ENCODE results near the gene CYP2A13.
A peak's percentile ranks its signal among the peaks of the same experiment; 100 is the strongest.
"Not testable (repeated sequence)": the region's sequence is repeated elsewhere in the genome, so short reads cannot be mapped to it uniquely, and the experiment has no call there.

The CYP2A13 gene

GRCh38 chr19:41085748-41086415 lies 2.4 kb upstream of the CYP2A13 start:
- no peak for DNase-seq (ENCODE audit: low read depth, low spot score)
- Histone ChIP-seq H3K9me3 (ENCODE audit: low read depth, low read length) (no peaks in the 10 kb centered on the region), H3K9ac (ENCODE audit: insufficient read length) (no peak overlapping the region), H3K36me3 (ENCODE audit: insufficient read depth, low read length) (no peaks in the 10 kb centered on the region), H3K27ac (no peak overlapping the region), H3K4me3 (no peak overlapping the region)
- no peak for TF ChIP-seq EZH2 (IDR thresholded peaks at IDR 0.05)
- no peak for TF ChIP-seq POLR2AphosphoS5 (IDR thresholded peaks at IDR 0.05; ENCODE audit: borderline replicate concordance, low read depth, low read length)

GRCh38 chr19:41089959-41090358 lies 1.7 kb downstream of the CYP2A13 start:
- no peak for DNase-seq (ENCODE audit: low read depth, low spot score)
- TF ChIP-seq POLR2AphosphoS5 (IDR thresholded peaks at IDR 0.05; ENCODE audit: borderline replicate concordance, low read depth, low read length) (no peak), FOXP2 (optimal IDR thresholded peaks at IDR 0.05; ENCODE audit: control extremely low read depth, extremely low read length, insufficient read depth) (no peak), EZH2 (IDR thresholded peaks at IDR 0.05) (no peak)
- no peak overlapping the region for H3K27ac ChIP-seq
- H3K9ac ChIP-seq (ENCODE audit: insufficient read length): no peak overlapping the region
- H3K4me3 ChIP-seq: no peak overlapping the region
- H3K9me3 ChIP-seq (ENCODE audit: low read depth, low read length): no peaks in the 10 kb centered on the region
- no peaks in the 10 kb centered on the region for H3K36me3 ChIP-seq (ENCODE audit: insufficient read depth, low read length)

GRCh38 chr19:41095703-41096102 lies 7.5 kb downstream of the CYP2A13 start:
- TF ChIP-seq EZH2 (IDR thresholded peaks at IDR 0.05) (no peak), POLR2AphosphoS5 (IDR thresholded peaks at IDR 0.05; ENCODE audit: borderline replicate concordance, low read depth, low read length) (no peak), FOXP2 (optimal IDR thresholded peaks at IDR 0.05; ENCODE audit: control extremely low read depth, extremely low read length, insufficient read depth) (no peak)
- no peak for DNase-seq (ENCODE audit: low read depth, low spot score)
- H3K4me3 ChIP-seq: no peak overlapping the region
- H3K36me3 ChIP-seq (ENCODE audit: insufficient read depth, low read length): no peaks in the 10 kb centered on the region
- H3K27ac ChIP-seq: no peak overlapping the region
- no peaks in the 10 kb centered on the region for H3K9me3 ChIP-seq (ENCODE audit: low read depth, low read length)
- no peak overlapping the region for H3K9ac ChIP-seq (ENCODE audit: insufficient read length)

- H3K4me3 ChIP-seq: no peak overlapping the region
- TF ChIP-seq EZH2 (IDR thresholded peaks at IDR 0.05): no peak
- TF ChIP-seq FOXP2 (optimal IDR thresholded peaks at IDR 0.05; ENCODE audit: control extremely low read depth, extremely low read length, insufficient read depth): no peak
- no peak for TF ChIP-seq POLR2AphosphoS5 (IDR thresholded peaks at IDR 0.05; ENCODE audit: borderline replicate concordance, low read depth, low read length)
- no peak overlapping the region for H3K9ac ChIP-seq (ENCODE audit: insufficient read length)
- no peak for DNase-seq (ENCODE audit: low read depth, low spot score)
- no peaks in the 10 kb centered on the region for H3K9me3 ChIP-seq (ENCODE audit: low read depth, low read length)
- no peak overlapping the region for H3K27ac ChIP-seq
- H3K36me3 ChIP-seq (ENCODE audit: insufficient read depth, low read length): no peaks in the 10 kb centered on the region
Measured at GRCh38 chr19:41096353-41096752, 8.1 kb downstream of the CYP2A13 start.

- Histone ChIP-seq H3K9ac (ENCODE audit: insufficient read length) (no peak overlapping the region), H3K27ac (no peak overlapping the region), H3K9me3 (ENCODE audit: low read depth, low read length) (no peaks in the 10 kb centered on the region), H3K36me3 (ENCODE audit: insufficient read depth, low read length) (no peaks in the 10 kb centered on the region), H3K4me3 (no peak overlapping the region)
- TF ChIP-seq FOXP2 (optimal IDR thresholded peaks at IDR 0.05; ENCODE audit: control extremely low read depth, extremely low read length, insufficient read depth) (no peak), POLR2AphosphoS5 (IDR thresholded peaks at IDR 0.05; ENCODE audit: borderline replicate concordance, low read depth, low read length) (no peak), EZH2 (IDR thresholded peaks at IDR 0.05) (no peak)
- no peak for DNase-seq (ENCODE audit: low read depth, low spot score)
Measured at GRCh38 chr19:41097302-41097701, 9.1 kb downstream of the CYP2A13 start.

GRCh38 chr19:41098762-41099161 lies 10.5 kb downstream of the CYP2A13 start:
- TF ChIP-seq EZH2 (IDR thresholded peaks at IDR 0.05) (no peak), FOXP2 (optimal IDR thresholded peaks at IDR 0.05; ENCODE audit: control extremely low read depth, extremely low read length, insufficient read depth) (no peak), POLR2AphosphoS5 (IDR thresholded peaks at IDR 0.05; ENCODE audit: borderline replicate concordance, low read depth, low read length) (no peak)
- no peak overlapping the region for H3K27ac ChIP-seq
- H3K36me3 ChIP-seq (ENCODE audit: insufficient read depth, low read length): no peaks in the 10 kb centered on the region
- H3K4me3 ChIP-seq: no peak overlapping the region
- DNase-seq (ENCODE audit: low read depth, low spot score): no peak
- no peaks in the 10 kb centered on the region for H3K9me3 ChIP-seq (ENCODE audit: low read depth, low read length)
- no peak overlapping the region for H3K9ac ChIP-seq (ENCODE audit: insufficient read length)

GRCh38 chr19:41102210-41102609 lies 14.0 kb downstream of the CYP2A13 start:
- not testable (repeated sequence) for H3K9me3 ChIP-seq (ENCODE audit: low read depth, low read length); H3K9ac ChIP-seq (ENCODE audit: insufficient read length); DNase-seq (ENCODE audit: low read depth, low spot score); H3K4me3 ChIP-seq; H3K27ac ChIP-seq; H3K36me3 ChIP-seq (ENCODE audit: insufficient read depth, low read length)

GRCh38 chr19:41106177-41106576 lies 17.9 kb downstream of the CYP2A13 start:
- no peak for DNase-seq (ENCODE audit: low read depth, low spot score)
- no peaks in the 10 kb centered on the region for H3K9me3 ChIP-seq (ENCODE audit: low read depth, low read length)
- TF ChIP-seq FOXP2 (optimal IDR thresholded peaks at IDR 0.05; ENCODE audit: control extremely low read depth, extremely low read length, insufficient read depth): no peak
- no peak for TF ChIP-seq POLR2AphosphoS5 (IDR thresholded peaks at IDR 0.05; ENCODE audit: borderline replicate concordance, low read depth, low read length)
- no peak for TF ChIP-seq EZH2 (IDR thresholded peaks at IDR 0.05)
- no peak overlapping the region for H3K4me3 ChIP-seq
- no peak overlapping the region for H3K9ac ChIP-seq (ENCODE audit: insufficient read length)
- H3K27ac ChIP-seq: no peak overlapping the region
- no peaks in the 10 kb centered on the region for H3K36me3 ChIP-seq (ENCODE audit: insufficient read depth, low read length)

GRCh38 chr19:41111296-41111695 lies 23.0 kb downstream of the CYP2A13 start:
- H3K4me3 ChIP-seq: no peak overlapping the region
- H3K36me3 ChIP-seq (ENCODE audit: insufficient read depth, low read length): no peaks in the 10 kb centered on the region
- no peak for DNase-seq (ENCODE audit: low read depth, low spot score)
- H3K9me3 ChIP-seq (ENCODE audit: low read depth, low read length): no peaks in the 10 kb centered on the region
- no peak overlapping the region for H3K9ac ChIP-seq (ENCODE audit: insufficient read length)
- H3K27ac ChIP-seq: peak overlapping the region; percentile 98
- TF ChIP-seq POLR2AphosphoS5 (IDR thresholded peaks at IDR 0.05; ENCODE audit: borderline replicate concordance, low read depth, low read length) (no peak), EZH2 (IDR thresholded peaks at IDR 0.05) (no peak), FOXP2 (optimal IDR thresholded peaks at IDR 0.05; ENCODE audit: control extremely low read depth, extremely low read length, insufficient read depth) (no peak)

All from SK-N-MC (cell line).